ENCODE results near the gene ANXA4.

DNA sequence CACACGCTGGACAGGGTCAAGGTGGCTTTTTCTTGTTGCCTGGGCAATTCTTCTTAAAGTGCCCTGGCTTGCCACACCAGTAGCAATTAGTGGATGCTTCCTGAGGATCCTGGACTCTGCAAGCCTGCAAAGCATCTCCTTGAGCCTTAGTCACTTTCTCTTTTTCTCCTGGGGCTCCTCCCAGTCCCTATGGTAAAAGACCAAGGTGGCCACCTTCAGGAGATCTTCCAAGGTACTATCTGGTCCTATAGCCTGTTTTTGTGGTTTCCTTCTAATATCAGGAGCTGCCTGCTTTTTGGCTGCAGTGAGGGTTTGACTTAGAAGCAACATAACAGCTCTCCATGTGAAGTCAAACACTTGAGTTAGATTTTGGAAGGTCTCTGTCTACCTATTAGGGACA lies 54.2 kb downstream of the ANXA4 start:
- TF ChIP-seq EZH2 (IDR thresholded peaks at IDR 0.05; ENCODE audit: low read depth) (no peak), CTCF (conservative IDR thresholded peaks at IDR 0.05) (no peak)
